Measurements from ENCODE around the gene SEZ6.

DNA sequence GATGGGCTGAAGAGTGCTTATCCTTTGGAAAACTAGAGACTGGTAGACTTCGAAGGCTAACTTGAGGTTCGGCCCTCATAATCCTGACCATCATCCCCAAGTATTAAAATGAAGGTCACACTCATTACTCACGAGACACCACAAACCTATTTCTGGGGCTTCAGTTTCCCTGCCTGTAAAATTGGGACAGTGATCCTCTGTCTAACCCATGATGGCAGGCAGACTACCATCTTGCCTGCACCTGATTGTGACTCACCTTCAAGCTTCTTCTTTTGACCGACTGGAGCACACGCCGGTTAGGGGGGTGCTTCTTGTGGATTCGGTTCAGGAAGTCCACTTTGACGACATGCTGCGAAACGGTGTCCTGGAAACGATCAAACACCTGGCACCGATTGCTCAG, 88.8 kb downstream of the SEZ6 start:
- TF ChIP-seq, protein P1, sequence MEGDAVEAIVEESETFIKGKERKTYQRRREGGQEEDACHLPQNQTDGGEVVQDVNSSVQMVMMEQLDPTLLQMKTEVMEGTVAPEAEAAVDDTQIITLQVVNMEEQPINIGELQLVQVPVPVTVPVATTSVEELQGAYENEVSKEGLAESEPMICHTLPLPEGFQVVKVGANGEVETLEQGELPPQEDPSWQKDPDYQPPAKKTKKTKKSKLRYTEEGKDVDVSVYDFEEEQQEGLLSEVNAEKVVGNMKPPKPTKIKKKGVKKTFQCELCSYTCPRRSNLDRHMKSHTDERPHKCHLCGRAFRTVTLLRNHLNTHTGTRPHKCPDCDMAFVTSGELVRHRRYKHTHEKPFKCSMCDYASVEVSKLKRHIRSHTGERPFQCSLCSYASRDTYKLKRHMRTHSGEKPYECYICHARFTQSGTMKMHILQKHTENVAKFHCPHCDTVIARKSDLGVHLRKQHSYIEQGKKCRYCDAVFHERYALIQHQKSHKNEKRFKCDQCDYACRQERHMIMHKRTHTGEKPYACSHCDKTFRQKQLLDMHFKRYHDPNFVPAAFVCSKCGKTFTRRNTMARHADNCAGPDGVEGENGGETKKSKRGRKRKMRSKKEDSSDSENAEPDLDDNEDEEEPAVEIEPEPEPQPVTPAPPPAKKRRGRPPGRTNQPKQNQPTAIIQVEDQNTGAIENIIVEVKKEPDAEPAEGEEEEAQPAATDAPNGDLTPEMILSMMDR (IDR thresholded peaks at IDR 0.05 in 4 of 5, conservative IDR thresholded peaks at IDR 0.05 in 1 of 5) = no peak
- TF ChIP-seq POLR2A (IDR thresholded peaks at IDR 0.05) = no peak

Measured in gastrocnemius medialis (tissue), 4 donors.